Spleen (tissue), 7 donors: ENCODE results near the gene NUTF2.

Experiments used
- POLR2A ChIP-seq, 3 donors: fragments of 450-650 bp; IDR thresholded peaks; one replicate each; pipeline ENCODE4 v1.5.1; 2017; ENCODE audit warnings: antibody characterized with exemption in 3 of 3, mild to moderate bottlenecking in 1 of 3
- TF ChIP-seq, protein P1 (sequence below), 11 experiments: fragments of 200-600 bp in 7 of 11; fragments of 450-650 bp in 4 of 11; sonication (generic) in 4 of 11; IDR thresholded peaks in 8 of 11; conservative IDR thresholded peaks in 3 of 11; 1 replicate in 7 of 11; 2 replicates in 4 of 11; pipeline versions ENCODE4 v1.4.0 to v1.8.0; 2016 to 2021; ENCODE audit warnings: antibody characterized with exemption in 11 of 11, inconsistent platforms in 4 of 11, mild to moderate bottlenecking in 1 of 11
- donor health status: DM: no; HTN: no; CAD: no; lungs with moderate emphysema.
- donor health status: DM: no; HTN: no; CAD: no.
- donor health status: DM: no; HTN: no; CAD: no.

GRCh38 chr16:67842509-67843342 lies 4.0 kb upstream of the NUTF2 start:
- TF ChIP-seq POLR2A (IDR thresholded peaks at IDR 0.05), result peak in 1 of 3 donors; percentile 10
- TF ChIP-seq, protein P1, sequence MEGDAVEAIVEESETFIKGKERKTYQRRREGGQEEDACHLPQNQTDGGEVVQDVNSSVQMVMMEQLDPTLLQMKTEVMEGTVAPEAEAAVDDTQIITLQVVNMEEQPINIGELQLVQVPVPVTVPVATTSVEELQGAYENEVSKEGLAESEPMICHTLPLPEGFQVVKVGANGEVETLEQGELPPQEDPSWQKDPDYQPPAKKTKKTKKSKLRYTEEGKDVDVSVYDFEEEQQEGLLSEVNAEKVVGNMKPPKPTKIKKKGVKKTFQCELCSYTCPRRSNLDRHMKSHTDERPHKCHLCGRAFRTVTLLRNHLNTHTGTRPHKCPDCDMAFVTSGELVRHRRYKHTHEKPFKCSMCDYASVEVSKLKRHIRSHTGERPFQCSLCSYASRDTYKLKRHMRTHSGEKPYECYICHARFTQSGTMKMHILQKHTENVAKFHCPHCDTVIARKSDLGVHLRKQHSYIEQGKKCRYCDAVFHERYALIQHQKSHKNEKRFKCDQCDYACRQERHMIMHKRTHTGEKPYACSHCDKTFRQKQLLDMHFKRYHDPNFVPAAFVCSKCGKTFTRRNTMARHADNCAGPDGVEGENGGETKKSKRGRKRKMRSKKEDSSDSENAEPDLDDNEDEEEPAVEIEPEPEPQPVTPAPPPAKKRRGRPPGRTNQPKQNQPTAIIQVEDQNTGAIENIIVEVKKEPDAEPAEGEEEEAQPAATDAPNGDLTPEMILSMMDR (IDR thresholded peaks at IDR 0.05 in 8 of 11, conservative IDR thresholded peaks at IDR 0.05 in 3 of 11), result peak in 3 of 11 experiments; percentile 9 to 35 (median 24)
